ENCODE data around the gene ZKSCAN7. TPM values are rescaled to one million over a fixed set of nuclear protein-coding genes. Genes with fewer than 3 reads are reported as not detected.
"Not testable (repeated sequence)": the region's sequence is repeated elsewhere in the genome, so short reads cannot be mapped to it uniquely, and the experiment has no call there.

Gene ZKSCAN7
- total and polyA plus RNA-seq, 2 donors (not counting 3 experiments of a cell fraction or from before 2014, with no cell fraction given) = 0.75 to 1.9 TPM

DNA sequence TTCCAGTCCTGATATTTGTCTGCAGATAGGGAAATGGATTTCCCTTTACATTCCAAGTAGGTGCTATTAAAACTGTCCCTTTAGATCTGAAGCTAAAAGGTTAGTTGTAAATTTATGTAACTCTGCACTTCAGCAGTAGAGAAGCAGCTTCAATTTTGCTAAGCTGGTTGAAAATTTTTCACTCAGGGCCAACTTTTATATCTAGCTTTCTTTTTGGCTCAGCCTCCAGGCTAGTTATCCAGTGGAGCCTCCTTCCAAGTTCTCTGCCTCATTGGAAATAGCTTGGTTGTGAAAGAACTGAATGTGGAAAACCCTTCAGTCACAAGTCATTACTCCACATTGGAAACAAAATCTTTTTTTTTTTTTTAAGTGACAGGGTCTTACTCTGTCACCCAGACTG lies 21.6 kb downstream of the ZKSCAN7 start:
- no peak for TF ChIP-seq POLR2AphosphoS5 (IDR thresholded peaks at IDR 0.05; ENCODE audit: insufficient read depth, low read depth, low read length)
- TF ChIP-seq, protein P1, sequence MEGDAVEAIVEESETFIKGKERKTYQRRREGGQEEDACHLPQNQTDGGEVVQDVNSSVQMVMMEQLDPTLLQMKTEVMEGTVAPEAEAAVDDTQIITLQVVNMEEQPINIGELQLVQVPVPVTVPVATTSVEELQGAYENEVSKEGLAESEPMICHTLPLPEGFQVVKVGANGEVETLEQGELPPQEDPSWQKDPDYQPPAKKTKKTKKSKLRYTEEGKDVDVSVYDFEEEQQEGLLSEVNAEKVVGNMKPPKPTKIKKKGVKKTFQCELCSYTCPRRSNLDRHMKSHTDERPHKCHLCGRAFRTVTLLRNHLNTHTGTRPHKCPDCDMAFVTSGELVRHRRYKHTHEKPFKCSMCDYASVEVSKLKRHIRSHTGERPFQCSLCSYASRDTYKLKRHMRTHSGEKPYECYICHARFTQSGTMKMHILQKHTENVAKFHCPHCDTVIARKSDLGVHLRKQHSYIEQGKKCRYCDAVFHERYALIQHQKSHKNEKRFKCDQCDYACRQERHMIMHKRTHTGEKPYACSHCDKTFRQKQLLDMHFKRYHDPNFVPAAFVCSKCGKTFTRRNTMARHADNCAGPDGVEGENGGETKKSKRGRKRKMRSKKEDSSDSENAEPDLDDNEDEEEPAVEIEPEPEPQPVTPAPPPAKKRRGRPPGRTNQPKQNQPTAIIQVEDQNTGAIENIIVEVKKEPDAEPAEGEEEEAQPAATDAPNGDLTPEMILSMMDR (IDR thresholded peaks at IDR 0.05; ENCODE audit: extremely low read depth in 1 of 2, insufficient read depth in 1 of 2, low read depth in 1 of 2, low read length in 2 of 2) = no peak
- TF ChIP-seq MYC (IDR thresholded peaks at IDR 0.05; ENCODE audit: low read depth, low read length) = no peak
- no peak for TF ChIP-seq JUN (IDR thresholded peaks at IDR 0.05; ENCODE audit: borderline replicate concordance, insufficient read depth, insufficient read length, low read depth)
- TF ChIP-seq GATA2 (IDR thresholded peaks at IDR 0.05; ENCODE audit: insufficient read depth, insufficient read length, low read depth, low read length) = no peak
- TF ChIP-seq, protein P2, sequence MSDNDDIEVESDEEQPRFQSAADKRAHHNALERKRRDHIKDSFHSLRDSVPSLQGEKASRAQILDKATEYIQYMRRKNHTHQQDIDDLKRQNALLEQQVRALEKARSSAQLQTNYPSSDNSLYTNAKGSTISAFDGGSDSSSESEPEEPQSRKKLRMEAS (IDR thresholded peaks at IDR 0.05; ENCODE audit: insufficient read depth, insufficient read length) = no peak
- TF ChIP-seq EZH2 (IDR thresholded peaks at IDR 0.05; ENCODE audit: borderline replicate concordance, low read depth, low read length, severe bottlenecking) = no peak
- no peak for TF ChIP-seq FOS (IDR thresholded peaks at IDR 0.05; ENCODE audit: borderline replicate concordance, insufficient read depth, low read length)
- no peak for TF ChIP-seq POLR2A (IDR thresholded peaks at IDR 0.05; ENCODE audit: low read depth, low read length)
- Histone ChIP-seq H2AFZ (ENCODE audit: low read depth, low read length) (no peak overlapping the region), H3K4me2 (ENCODE audit: insufficient read depth, low read length) (no peak overlapping the region), H3K9me1 (replicated peaks; ENCODE audit: control insufficient read depth, extremely low read depth, insufficient read depth, low read length) (no peaks in the 10 kb centered on the region), H4K20me1 (replicated peaks; ENCODE audit: control insufficient read depth, extremely low read depth, insufficient read depth, low read length) (no peaks in the 10 kb centered on the region), H3K79me2 (ENCODE audit: control insufficient read depth, insufficient read depth, low read length) (no peaks in the 10 kb centered on the region), H3K9me3 (replicated peaks; ENCODE audit: control insufficient read depth, insufficient read depth, low read length) (no peaks in the 10 kb centered on the region), H3K9ac (replicated peaks; ENCODE audit: extremely low read depth, insufficient read depth, low read length) (no peak overlapping the region), H3K4me3 (replicated peaks in 1 of 3; ENCODE audit: insufficient read depth in 1 of 3, low read depth in 1 of 3, low read length in 3 of 3) (no peak overlapping the region), H3K4me1 (ENCODE audit: control insufficient read depth, extremely low read depth, insufficient read depth, low read length) (no peaks in the 10 kb centered on the region), H3K27me3 (ENCODE audit: control insufficient read depth in 2 of 2, insufficient read depth in 2 of 2, low read length in 2 of 2) (peaks cover 1 to 4% of the 10 kb centered on the region in 2 experiments), H3K36me3 (ENCODE audit: control insufficient read depth in 2 of 2, extremely low read depth in 1 of 2, insufficient read depth in 2 of 2, low read length in 2 of 2) (no peaks in the 10 kb centered on the region), H3K27ac (ENCODE audit: insufficient read depth, low read depth, low read length) (no peak overlapping the region)
- BruUV-seq (replicated peaks) = no TSS peak
- dilution Hi-C loops (cut with MboI; ENCODE audit: extremely low pct_ligation_motif_present, low sequenced_read_pairs) (no loop called here), intact Hi-C loops (cut with micrococcal nuclease) (no loop called here)
- DNase-seq (ENCODE audit: low read depth, low spot score) = no peak
- POLR2A ChIA-PET = no interaction called here
- FAIRE-seq = no peak
- CTCF ChIA-PET = no interaction called here

DNA sequence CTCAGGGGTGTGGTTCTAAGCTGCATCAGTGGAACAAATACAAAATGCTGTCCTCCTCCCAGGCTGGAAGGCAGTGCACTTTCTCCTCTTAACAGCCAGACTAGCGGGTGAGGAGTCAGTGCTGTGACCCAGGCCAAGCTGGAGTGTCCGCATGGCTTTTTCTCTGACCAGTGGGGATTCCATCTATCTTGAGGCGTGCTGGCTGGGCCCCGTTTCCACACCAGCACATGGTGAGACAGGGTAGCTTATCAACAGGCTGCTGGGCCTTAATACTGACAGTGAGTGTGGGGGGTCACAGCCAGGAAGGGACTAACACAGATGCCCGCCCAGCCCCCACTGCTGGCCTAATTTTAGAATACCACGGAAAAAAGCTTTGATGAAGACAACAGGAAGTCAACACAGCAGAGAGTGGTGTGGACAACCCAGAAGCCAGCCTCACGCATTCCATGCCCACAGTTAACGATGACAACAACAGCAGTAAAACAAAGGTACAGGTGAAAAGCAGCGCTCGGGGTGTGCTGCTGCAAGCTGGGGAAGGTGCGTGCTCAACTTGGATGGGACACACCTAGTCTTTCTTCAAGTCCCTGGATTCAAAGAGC lies 22.5 kb downstream of the ZKSCAN7 start:
- H3K4me1 ChIP-seq (ENCODE audit: control insufficient read depth, extremely low read depth, insufficient read depth, low read length); POLR2A ChIA-PET; H4K20me1 ChIP-seq (replicated peaks; ENCODE audit: control insufficient read depth, extremely low read depth, insufficient read depth, low read length); H3K4me3 ChIP-seq (replicated peaks in 1 of 3; ENCODE audit: insufficient read depth in 1 of 3, low read depth in 1 of 3, low read length in 3 of 3); FAIRE-seq; H3K4me2 ChIP-seq (ENCODE audit: insufficient read depth, low read length); H3K27ac ChIP-seq (ENCODE audit: insufficient read depth, low read depth, low read length); H3K36me3 ChIP-seq (ENCODE audit: control insufficient read depth in 2 of 2, extremely low read depth in 1 of 2, insufficient read depth in 2 of 2, low read length in 2 of 2); H2AFZ ChIP-seq (ENCODE audit: low read depth, low read length); dilution Hi-C loops (cut with MboI; ENCODE audit: extremely low pct_ligation_motif_present, low sequenced_read_pairs); CTCF ChIA-PET; H3K9me1 ChIP-seq (replicated peaks; ENCODE audit: control insufficient read depth, extremely low read depth, insufficient read depth, low read length); DNase-seq (ENCODE audit: low read depth, low spot score); H3K79me2 ChIP-seq (ENCODE audit: control insufficient read depth, insufficient read depth, low read length); H3K9ac ChIP-seq (replicated peaks; ENCODE audit: extremely low read depth, insufficient read depth, low read length); BruUV-seq (replicated peaks); H3K9me3 ChIP-seq (replicated peaks; ENCODE audit: control insufficient read depth, insufficient read depth, low read length); intact Hi-C loops (cut with micrococcal nuclease): not testable (repeated sequence)
- H3K27me3 ChIP-seq (ENCODE audit: control insufficient read depth in 2 of 2, insufficient read depth in 2 of 2, low read length in 2 of 2) = peaks cover 7 to 11% of the 10 kb centered on the region in 2 experiments

DNA sequence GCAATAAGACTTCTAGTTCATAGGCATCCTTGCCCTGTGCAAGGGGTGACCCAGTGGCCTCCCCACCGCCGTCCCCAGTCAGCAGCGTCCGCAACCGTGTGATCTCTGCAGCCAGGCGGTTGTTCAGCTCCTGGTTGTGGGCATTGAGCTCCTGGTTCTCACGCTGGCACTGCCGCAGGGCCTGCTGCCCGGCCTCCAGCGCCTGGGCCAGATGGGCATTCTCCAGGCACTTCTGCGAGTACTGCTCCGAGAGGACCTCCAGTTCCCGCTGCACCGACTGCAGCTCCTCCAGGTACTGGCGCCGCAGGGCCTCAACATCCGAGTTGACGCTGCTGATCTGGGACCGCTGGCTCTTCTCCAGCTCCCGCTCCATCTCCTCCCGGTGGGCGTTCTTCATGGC lies 23.3 kb downstream of the ZKSCAN7 start:
- H3K9ac ChIP-seq (replicated peaks; ENCODE audit: extremely low read depth, insufficient read depth, low read length); DNase-seq (ENCODE audit: low read depth, low spot score); FAIRE-seq; H3K79me2 ChIP-seq (ENCODE audit: control insufficient read depth, insufficient read depth, low read length); H3K27ac ChIP-seq (ENCODE audit: insufficient read depth, low read depth, low read length); H3K36me3 ChIP-seq (ENCODE audit: control insufficient read depth in 2 of 2, extremely low read depth in 1 of 2, insufficient read depth in 2 of 2, low read length in 2 of 2); dilution Hi-C loops (cut with MboI; ENCODE audit: extremely low pct_ligation_motif_present, low sequenced_read_pairs); H3K4me1 ChIP-seq (ENCODE audit: control insufficient read depth, extremely low read depth, insufficient read depth, low read length); H3K9me1 ChIP-seq (replicated peaks; ENCODE audit: control insufficient read depth, extremely low read depth, insufficient read depth, low read length); H3K9me3 ChIP-seq (replicated peaks; ENCODE audit: control insufficient read depth, insufficient read depth, low read length); H2AFZ ChIP-seq (ENCODE audit: low read depth, low read length); BruUV-seq (replicated peaks); H3K4me2 ChIP-seq (ENCODE audit: insufficient read depth, low read length); H4K20me1 ChIP-seq (replicated peaks; ENCODE audit: control insufficient read depth, extremely low read depth, insufficient read depth, low read length); intact Hi-C loops (cut with micrococcal nuclease); CTCF ChIA-PET; H3K4me3 ChIP-seq (replicated peaks in 1 of 3; ENCODE audit: insufficient read depth in 1 of 3, low read depth in 1 of 3, low read length in 3 of 3); POLR2A ChIA-PET: not testable (repeated sequence)
- H3K27me3 ChIP-seq (ENCODE audit: control insufficient read depth in 2 of 2, insufficient read depth in 2 of 2, low read length in 2 of 2) = peaks cover 7 to 11% of the 10 kb centered on the region in 2 experiments
